CD4-positive, alpha-beta T cell treated with Interleukin-21 for 1 hour (primary cell): ENCODE data around the gene NDFIP2.

Experiments used
- DNase-seq: peaks from one replicate; pipeline ENCODE4 v3.0.0-alpha.2; 2020

Gene NDFIP2

DNA sequence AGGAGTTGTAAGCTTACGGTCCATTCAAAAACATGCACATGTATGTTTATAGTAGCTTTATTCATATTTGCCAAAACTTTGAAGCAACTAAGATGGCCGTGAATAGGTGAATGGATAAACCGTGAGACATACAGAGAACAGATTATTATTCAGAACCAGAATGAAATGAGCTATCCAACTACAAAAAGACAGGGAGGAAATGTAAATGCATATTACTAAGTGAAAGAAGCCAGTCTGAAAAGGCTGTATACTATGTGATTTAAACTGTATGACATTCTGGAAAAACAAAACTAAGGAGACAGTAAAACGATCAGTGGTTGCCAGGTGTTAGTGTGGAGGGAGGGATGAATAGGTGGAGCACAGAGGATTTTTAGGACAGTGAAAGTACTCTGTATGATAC lies 19.9 kb downstream of the NDFIP2 start:
- DNase-seq = no peak

DNA sequence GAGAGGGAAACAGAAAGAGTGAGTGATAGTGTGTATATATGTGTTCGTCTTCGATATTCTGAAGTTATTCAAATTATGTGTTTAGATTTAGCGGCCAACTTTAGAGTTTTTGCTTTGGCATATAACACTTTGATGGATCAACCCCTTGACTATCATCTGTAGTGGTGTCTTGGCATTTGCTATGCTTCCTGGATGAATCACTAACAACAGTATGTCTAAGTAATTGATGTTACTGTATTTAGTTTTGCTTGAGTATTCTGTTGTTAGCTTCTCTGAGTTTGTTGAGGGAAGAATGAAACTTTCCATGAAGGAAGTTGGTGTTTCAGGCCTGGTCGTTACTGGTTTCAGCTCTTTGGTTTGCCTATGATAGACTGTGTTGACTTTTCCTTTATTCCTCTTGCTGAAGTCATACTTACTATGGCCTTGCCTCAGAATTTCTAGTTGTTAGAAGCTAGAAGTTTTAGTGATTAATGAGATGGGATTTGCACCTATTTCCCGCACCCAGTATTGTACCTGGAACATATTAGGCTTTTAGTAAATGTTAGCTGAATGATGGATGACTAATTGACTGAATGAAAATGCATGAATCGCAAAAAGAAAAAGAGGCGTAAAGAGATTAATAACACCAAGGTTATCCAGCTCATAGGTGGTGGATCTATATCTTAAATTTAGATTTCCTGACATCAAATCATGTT lies 20.7 kb downstream of the NDFIP2 start:
- no peak for DNase-seq

DNA sequence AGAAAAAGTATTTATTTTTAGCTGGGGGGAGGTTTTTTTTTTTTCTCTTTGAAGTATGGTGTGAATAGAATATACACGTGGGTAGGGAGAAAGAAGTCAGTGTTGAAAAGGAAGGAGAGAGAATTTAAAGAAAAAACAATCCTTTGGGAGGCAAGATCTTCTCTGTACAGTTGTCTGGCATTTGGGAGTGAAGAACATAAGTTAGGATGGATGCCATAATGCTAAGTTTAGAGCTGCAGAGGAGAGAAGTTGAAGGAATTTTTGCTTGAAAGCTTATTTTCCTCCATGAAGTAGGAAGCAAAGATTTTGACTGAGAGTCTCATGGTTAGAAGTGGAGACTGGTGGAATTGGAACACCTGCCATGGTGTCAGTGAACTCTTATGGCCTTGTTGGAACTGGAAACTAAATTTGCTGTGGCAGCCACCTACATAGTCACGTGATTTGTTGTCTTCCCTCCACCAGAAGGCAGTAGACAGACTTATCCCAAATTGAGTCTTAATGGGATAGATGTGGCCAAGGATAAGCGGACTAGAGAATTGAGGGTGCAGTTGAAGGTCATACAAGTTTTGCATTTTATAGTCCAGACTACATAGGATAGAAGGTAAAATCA lies 22.0 kb downstream of the NDFIP2 start:
- DNase-seq = no peak

DNA sequence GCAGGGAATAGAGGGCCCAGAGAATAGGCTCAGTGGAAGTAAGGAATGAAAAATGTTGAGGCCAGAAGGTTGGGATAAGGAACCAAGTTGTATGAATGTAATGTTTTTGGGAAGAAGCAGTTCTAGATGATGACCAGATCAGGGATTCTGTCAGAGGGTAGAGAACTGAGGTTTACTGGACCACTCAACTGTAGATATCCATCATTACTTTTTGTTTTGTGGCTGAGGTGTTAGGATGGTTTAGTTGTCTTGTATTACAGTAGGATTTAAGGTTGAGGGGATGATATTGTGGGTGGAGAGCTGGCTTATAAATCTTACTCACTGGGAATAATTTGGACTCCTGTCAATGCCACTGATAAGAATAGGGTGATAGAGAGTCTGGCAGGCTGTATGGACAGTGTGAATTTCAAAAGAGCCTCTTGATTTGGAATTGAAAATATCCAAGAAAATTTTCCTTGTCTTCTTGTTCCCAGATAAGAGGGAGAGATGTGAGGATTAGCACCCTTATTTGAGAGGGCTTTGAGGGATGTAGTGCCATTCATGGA lies 22.6 kb downstream of the NDFIP2 start:
- no peak for DNase-seq

- DNase-seq = no peak
These were observed 27.4 kb downstream of the NDFIP2 start for GRCh38 chr13:79508224-79508961.

- DNase-seq = no peak
These were observed 30.7 kb downstream of the NDFIP2 start for GRCh38 chr13:79511611-79512010.

DNA sequence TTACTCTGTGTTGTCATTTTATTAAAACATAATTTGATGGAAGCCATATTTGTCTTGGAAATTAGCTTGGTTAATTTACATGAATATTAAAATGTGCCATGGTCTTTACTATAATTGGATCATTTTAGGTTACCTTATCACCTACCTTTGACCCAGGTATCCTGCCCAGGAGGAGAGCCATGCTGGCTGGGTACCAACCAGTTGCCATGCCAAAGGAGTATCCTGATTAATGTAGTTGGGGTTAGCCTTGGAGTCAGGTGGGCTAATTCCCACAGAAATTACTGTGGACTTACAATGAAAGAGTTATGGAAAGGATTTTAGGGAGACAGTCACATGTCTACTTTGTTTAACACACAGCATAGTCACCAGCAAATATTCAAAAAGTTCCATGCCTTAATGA lies 32.0 kb downstream of the NDFIP2 start:
- DNase-seq = no peak

DNA sequence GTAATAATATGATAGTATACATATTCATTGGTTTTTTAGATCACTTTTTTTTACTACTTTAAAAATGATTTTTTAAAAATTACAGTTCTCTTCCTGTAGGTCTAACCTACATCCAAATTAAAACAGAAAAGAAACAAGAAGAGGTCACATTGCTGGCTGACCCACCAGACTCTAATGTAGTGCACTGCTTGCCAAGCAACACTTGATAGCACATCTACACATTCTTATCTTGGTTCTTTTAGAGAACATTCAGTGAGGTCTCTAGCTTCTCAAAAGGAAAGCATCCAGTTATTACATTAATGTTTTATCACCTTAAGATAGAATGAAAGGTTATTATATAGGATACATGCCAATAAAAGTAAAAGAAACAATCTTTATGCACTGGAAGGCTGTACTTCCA lies 35.6 kb downstream of the NDFIP2 start:
- DNase-seq = no peak

DNA sequence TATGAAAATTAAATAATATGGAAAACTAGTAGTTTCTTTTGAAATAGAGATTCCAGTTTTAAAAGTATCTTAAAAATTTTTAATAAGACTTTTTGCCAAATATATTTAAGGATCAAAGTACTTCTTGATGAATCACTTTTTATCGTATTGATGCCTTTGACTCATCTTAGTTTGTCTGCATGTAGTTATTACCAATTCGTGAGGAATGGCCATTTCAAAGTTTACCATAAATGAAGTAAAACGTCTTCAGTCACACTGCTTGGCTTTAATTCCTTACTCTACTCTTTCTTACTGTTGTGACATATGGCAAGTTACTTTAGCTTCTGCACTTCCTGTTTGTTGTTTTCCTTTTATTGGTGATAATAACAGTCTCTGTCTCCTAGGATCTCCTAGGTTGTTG lies 38.3 kb downstream of the NDFIP2 start:
- DNase-seq = no peak

DNA sequence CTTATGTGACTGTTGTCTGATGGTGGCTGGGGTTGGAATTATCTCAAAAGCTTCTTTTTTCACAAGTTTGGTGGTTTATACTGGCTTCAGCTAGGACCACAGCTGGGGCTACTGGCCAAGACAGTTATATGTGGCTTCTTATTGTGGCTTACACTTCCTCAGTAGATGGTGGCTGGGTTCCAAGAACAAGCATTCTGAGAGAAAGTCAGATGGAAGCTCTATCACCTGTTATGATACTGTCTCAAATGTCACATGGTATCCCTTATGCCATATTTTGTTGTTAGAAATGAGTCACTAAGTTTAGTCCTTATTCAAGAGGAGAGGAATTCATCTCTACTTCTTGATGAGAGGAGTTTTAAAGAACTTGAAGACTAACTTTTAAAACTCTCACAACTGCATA lies 41.6 kb downstream of the NDFIP2 start:
- peak; percentile 6 for DNase-seq

- no peak for DNase-seq
These were observed 44.3 kb downstream of the NDFIP2 start for GRCh38 chr13:79525064-79525857.

- DNase-seq = no peak
These were observed 46.7 kb downstream of the NDFIP2 start for GRCh38 chr13:79527698-79528097.

- DNase-seq = no peak
These were observed 47.4 kb downstream of the NDFIP2 start for GRCh38 chr13:79528356-79528755.

GRCh38 chr13:79528759-79529191 lies 47.8 kb downstream of the NDFIP2 start:
- DNase-seq = no peak

DNA sequence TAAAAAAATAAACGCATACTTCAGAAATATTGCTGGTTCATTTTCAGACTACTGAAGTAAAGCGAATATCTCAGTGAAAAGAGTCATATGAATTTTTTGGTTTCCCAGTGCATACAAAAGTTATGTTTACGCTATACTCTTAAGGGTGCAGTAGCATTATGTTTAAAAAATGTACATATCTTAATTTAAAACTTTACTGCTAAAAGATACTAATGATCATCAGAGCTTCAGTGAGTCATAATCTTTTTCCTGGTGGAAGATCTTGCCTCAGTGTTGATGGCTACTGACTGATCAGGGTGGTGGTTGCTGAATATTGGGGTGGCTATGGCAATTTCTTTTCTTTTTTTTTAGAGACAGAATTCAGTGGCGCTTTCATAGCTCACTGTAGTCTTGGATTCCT lies 48.9 kb downstream of the NDFIP2 start:
- DNase-seq = no peak

DNA sequence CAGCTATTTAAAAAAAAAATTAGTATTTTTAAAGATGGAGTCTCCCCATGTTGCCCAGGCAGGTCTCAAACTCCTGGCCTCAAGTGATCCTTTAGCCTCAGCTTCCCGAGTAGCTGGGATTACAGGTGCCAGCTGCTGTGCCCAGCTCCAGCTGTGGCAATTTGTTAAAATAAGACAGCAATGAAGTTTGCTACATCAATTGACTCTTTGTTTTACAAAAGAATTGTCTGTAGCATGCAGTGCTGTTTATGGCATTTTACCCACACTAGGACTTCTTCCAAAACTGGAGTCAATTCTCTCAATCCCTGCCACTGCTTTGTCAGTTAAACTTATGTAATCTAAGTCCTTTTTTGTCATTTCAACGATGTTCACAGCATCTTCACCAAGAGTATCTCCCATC lies 49.3 kb downstream of the NDFIP2 start:
- no peak for DNase-seq

DNA sequence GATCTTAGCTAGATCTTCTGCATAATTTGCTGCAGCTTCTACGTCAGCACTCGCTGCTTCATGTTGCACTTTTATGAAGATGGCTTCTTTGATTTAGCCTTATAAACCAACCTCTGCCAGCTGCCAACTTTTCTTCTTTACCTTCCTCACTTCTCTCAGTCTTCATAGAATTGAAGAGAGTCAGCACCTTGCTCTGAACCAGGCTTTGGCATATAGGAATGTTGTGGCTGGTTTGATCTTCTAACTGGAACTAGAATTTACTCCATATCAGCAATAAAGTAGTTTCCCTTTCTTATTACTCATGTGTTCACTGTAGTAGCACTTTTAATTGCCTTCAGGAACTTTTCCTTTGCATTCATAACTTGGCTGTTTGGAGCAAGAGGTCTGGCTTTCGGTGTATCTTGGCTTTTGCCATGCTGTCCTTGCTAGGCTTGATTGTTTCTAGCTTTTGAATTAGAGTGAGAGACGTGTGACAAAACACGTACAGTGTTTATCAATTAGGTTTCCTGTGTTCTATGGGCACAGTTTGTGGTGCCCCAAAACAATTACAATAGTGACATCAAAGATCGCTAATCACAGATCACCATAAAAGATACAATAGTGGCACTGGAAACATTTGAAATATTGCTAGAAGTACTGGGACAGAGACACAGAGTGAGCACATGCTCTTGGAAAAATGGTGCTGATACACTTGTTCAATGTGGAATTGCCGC lies 50.7 kb downstream of the NDFIP2 start:
- DNase-seq = no peak

- no peak for DNase-seq
These were observed 51.6 kb downstream of the NDFIP2 start for GRCh38 chr13:79532576-79532975.

- DNase-seq = no peak
These were observed 52.9 kb downstream of the NDFIP2 start for GRCh38 chr13:79533781-79534400.

DNA sequence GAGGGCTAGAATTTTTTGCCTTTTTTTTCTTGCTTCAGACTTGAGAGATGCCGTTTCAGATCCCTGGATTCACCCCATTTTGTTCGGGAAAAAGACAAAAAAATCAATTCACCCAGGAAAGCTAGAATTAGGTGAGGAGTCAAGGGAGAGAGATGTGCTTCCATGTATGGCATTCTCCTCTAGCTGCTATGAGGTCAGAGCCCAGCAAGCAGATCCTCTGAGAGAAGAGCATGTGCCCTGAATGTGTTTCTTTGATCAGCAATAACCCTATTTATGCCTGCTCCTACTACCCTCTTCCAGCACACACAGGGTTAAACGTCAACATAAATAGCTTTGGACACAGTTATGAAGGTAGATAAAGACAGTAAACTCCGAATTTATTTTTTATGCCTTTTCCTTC lies 53.6 kb downstream of the NDFIP2 start:
- DNase-seq = no peak

DNA sequence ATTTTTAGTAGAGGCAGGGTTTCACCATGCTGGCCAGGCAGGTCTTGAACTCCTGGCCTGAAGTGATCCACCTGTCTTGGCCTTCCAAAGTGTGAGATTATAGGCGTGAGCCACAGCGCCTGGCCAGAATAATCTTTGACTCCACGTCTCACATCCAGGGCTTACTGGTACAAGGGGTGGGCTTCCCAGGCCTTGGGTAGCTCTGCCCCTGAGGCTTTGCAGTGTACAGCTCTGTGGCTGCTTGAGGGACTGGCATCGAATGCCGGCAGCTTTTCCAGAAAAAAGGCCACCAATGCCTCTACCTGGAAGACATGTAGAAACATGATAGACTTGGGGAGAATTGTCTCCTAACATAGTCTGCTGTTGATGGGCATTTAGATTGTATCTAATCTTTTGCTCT lies 57.8 kb downstream of the NDFIP2 start:
- no peak for DNase-seq

DNA sequence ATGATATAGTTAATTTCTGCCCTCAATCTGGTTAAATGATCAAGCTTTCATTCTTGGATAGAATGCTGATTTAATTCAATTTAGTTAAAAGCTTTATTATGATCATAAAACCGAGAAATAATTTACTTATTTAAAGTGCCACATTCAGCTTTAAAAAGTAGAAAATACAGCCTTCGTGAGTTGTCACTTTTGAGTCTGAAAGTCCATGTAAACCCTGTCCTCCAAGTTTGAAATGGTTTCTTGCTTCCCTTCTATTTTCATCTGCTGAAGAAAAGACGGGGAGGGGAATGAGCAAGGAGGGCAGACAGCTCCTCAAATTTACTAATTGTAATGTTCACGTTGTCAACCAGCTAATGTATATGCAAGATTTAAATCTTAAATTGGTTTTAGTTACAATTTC lies 59.5 kb downstream of the NDFIP2 start:
- DNase-seq = no peak
